K562 (cell line): ENCODE results near the gene SNX30. TPM values are rescaled to one million over a fixed set of nuclear protein-coding genes. Genes with fewer than 3 reads are reported as not detected.

Source experiments
- ARID2 ChIP-seq: fragments of 450-650 bp; IDR thresholded peaks from 2 replicates; pipeline ENCODE4 v1.6.1; 2017; ENCODE audit warnings: antibody characterized with exemption, mild to moderate bottlenecking
- BRCA1 ChIP-seq, 2 experiments: fragments of 450-650 bp in 1 of 2; sonication (generic) in 1 of 2; formaldehyde crosslinking in 1 of 2; IDR thresholded peaks; 2 replicates each; pipeline versions ENCODE4 v1.5.0 to v1.6.1; 2017 to 2020; ENCODE audit warnings: mild to moderate bottlenecking in 1 of 2, missing genetic modification reagents in 1 of 2
- CHD1 ChIP-seq: fragments of 200-600 bp; sonication (generic); IDR thresholded peaks from one replicate; pipeline ENCODE4 v1.6.1; 2012; ENCODE audit warnings: mild to moderate bottlenecking, moderate library complexity, low read length, inconsistent platforms
- ELF4 ChIP-seq: fragments of 450-650 bp; formaldehyde crosslinking; IDR thresholded peaks from 2 replicates; pipeline ENCODE4 v1.4.0; 2022; ENCODE audit warnings: missing genetic modification characterization
- ESRRA ChIP-seq: fragments of 450-650 bp; IDR thresholded peaks from 2 replicates; pipeline ENCODE4 v1.6.1; 2014; ENCODE audit warnings: low read depth, mild to moderate bottlenecking, moderate library complexity, borderline replicate concordance
- MLX ChIP-seq, 2 experiments: fragments of 450-650 bp in 1 of 2; sonication (generic) in 1 of 2; formaldehyde crosslinking; conservative IDR thresholded peaks; 2 replicates each; pipeline versions ENCODE4 v1.4.0 to v1.8.1; 2020 to 2022; ENCODE audit warnings: mild to moderate bottlenecking in 1 of 2, missing genetic modification reagents in 1 of 2
- POLR3A ChIP-seq: IDR thresholded peaks from 2 replicates; pipeline ENCODE4 v1.6.1; 2011; ENCODE audit warnings: borderline replicate concordance, mild to moderate bottlenecking, moderate library complexity; ENCODE audit not compliant: insufficient read length, insufficient read depth; ENCODE audit errors: extremely low read depth
- REST ChIP-seq, 2 experiments: fragments of 450-650 bp; formaldehyde crosslinking in 1 of 2; IDR thresholded peaks; 2 replicates each; pipeline versions ENCODE4 v1.4.0 to v1.6.1; 2014 to 2020; ENCODE audit warnings: mild to moderate bottlenecking in 2 of 2, borderline replicate concordance in 1 of 2, low read depth in 1 of 2
- SLC30A9 ChIP-seq: fragments of 250-450 bp; sonication (Bioruptor Pico); IDR thresholded peaks from 2 replicates; pipeline ENCODE4 v1.8.0; 2022; ENCODE audit warnings: mild to moderate bottlenecking, moderate library complexity
- U2AF2 ChIP-seq: fragments of 200-400 bp; formaldehyde crosslinking; optimal IDR thresholded peaks from 2 replicates; pipeline ENCODE3; 2017; ENCODE audit warnings: low read depth, mild to moderate bottlenecking, low read length
- ZBTB17 ChIP-seq: fragments of 450-650 bp; formaldehyde crosslinking; IDR thresholded peaks from 2 replicates; pipeline ENCODE4 v1.4.0; 2020; ENCODE audit warnings: mild to moderate bottlenecking
- ZNF133 ChIP-seq: fragments of 250-450 bp; sonication (Bioruptor Pico); IDR thresholded peaks from 2 replicates; pipeline ENCODE4 v1.4.0; 2020; ENCODE audit warnings: mild to moderate bottlenecking
- ZNF175 ChIP-seq: fragments of 200-800 bp; sonication (Bioruptor generic); IDR thresholded peaks from 2 replicates; pipeline ENCODE4 v1.6.1; 2016; ENCODE audit warnings: low read depth, mild to moderate bottlenecking, missing genetic modification characterization, missing compliant biosample characterization
- ZNF274 ChIP-seq: IDR thresholded peaks from 2 replicates; pipeline ENCODE4 v1.6.1; 2011; ENCODE audit warnings: low read depth, mild to moderate bottlenecking, low read length, moderate library complexity, borderline replicate concordance
- ZNF384 ChIP-seq: IDR thresholded peaks from 2 replicates; pipeline ENCODE4 v1.6.1; 2012; ENCODE audit warnings: low read depth, low read length, improper control_type of control experiment
- ZNF408 ChIP-seq: fragments of 250-450 bp; sonication (Bioruptor Pico); IDR thresholded peaks from 2 replicates; pipeline ENCODE4 v1.4.0; 2020; ENCODE audit warnings: low read depth, mild to moderate bottlenecking, moderate library complexity
- ZNF695 ChIP-seq: fragments of 450-650 bp; formaldehyde crosslinking; IDR thresholded peaks from 2 replicates; pipeline ENCODE4 v1.4.0; 2020; ENCODE audit warnings: mild to moderate bottlenecking, moderate library complexity
- ZNF707 ChIP-seq: fragments of 250-450 bp; sonication (Bioruptor Pico); conservative IDR thresholded peaks from 2 replicates; pipeline ENCODE4 v1.8.0; 2022; ENCODE audit warnings: inconsistent platforms, mild to moderate bottlenecking, moderate library complexity
- polyA plus RNA-seq, 8 experiments: library from polyadenylated mRNA; depleted of rRNA in 4 of 8; stranded (reverse) in 5 of 8; unstranded in 3 of 8; fragments of >200 nt; fragmentation: Nextera tagmentation in 2 of 8; fragmentation: Illumina TruSeq in 1 of 8; extraction: Ambion mirVana in 2 of 8; extraction: Trizol in 1 of 8; gene quantifications; 2 replicates each; pipeline versions ENCODE4 v1.2.1 to v1.2.3, GENCODE V29; 2011 to 2014; ENCODE audit warnings: inconsistent platforms in 1 of 8, missing spikeins in 1 of 8
- total RNA-seq, 7 experiments: library from RNA; depleted of rRNA in 6 of 7; stranded (reverse); fragments of >200 nt in 6 of 7; fragmentation: Illumina TruSeq in 2 of 7; extraction: Trizol in 2 of 7; gene quantifications; 2 replicates each; pipeline versions ENCODE4 v1.2.1 to v1.2.3, GENCODE V29; 2011 to 2021; ENCODE audit warnings: low replicate concordance in 1 of 7

Gene SNX30
- total and polyA plus RNA-seq, 9 of the 15 experiments (the other 6 are each of a cell fraction or from before 2014, with no cell fraction given), result 0.76 to 5.9 (median 3.3) TPM

- 0 out of 2 replicates have a peak, but pooled peaks have one; percentile 6 for TF ChIP-seq REST (IDR thresholded peaks at IDR 0.05; ENCODE audit: borderline replicate concordance)
- TF ChIP-seq REST (CRISPR knock-in tag; IDR thresholded peaks at IDR 0.05; ENCODE audit: low read depth), result 0 out of 2 replicates have a peak, but pooled peaks have one; percentile 29
- no peak for TF ChIP-seq ZBTB17 (CRISPR knock-in tag)
- TF ChIP-seq U2AF2, result no peak
- TF ChIP-seq POLR3A, result no peak
- no peak for TF ChIP-seq ZNF133 (CRISPR knock-in tag)
- no peak for TF ChIP-seq SLC30A9 (CRISPR knock-in tag)
- 0 out of 2 replicates have a peak, but pooled peaks have one; percentile 16 for TF ChIP-seq ZNF175 (CRISPR knock-in tag)
- TF ChIP-seq ZNF384, result no peak
- no peak for TF ChIP-seq MLX (CRISPR knock-in tag; conservative IDR thresholded peaks at IDR 0.05)
- TF ChIP-seq ELF4 (CRISPR knock-in tag), result 0 out of 2 replicates have a peak, but pooled peaks have one; percentile 26
- no peak for TF ChIP-seq BRCA1 (IDR thresholded peaks at IDR 0.05)
- no peak for TF ChIP-seq BRCA1 (CRISPR knock-in tag; IDR thresholded peaks at IDR 0.05)
- no peak for TF ChIP-seq ZNF695 (CRISPR knock-in tag)
- no peak for TF ChIP-seq ARID2
- TF ChIP-seq ESRRA, result peak; percentile 45; the same call in 1 of the 2 replicates
- TF ChIP-seq ZNF408 (CRISPR knock-in tag), result no peak
- no peak for TF ChIP-seq ZNF707
- no peak for TF ChIP-seq CHD1
- no peak for TF ChIP-seq ZNF274
These were observed at the start of gene SNX30 (continued) for GRCh38 chr9:112750016-112750763.
